Measurements from ENCODE around the gene SLC12A2.

DNA sequence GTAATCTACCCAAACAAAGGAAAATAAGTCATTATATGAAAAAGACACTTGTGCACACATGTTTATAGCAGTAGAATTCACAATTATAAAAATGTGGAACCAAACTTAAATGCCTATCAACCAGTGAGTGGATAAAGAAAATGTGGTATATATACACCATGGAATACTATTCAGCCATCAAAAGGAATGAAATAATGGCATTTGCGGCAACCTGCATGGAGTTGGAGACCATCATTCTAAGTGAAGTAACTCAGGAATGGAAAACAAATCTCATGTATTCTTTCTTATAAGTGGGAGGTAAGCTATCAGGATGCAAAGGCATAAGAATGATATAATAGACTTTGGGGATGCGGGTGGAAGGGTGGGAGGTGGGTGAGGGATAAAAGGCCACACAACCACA, 34.6 kb downstream of the SLC12A2 start:
- TF ChIP-seq, protein P1, sequence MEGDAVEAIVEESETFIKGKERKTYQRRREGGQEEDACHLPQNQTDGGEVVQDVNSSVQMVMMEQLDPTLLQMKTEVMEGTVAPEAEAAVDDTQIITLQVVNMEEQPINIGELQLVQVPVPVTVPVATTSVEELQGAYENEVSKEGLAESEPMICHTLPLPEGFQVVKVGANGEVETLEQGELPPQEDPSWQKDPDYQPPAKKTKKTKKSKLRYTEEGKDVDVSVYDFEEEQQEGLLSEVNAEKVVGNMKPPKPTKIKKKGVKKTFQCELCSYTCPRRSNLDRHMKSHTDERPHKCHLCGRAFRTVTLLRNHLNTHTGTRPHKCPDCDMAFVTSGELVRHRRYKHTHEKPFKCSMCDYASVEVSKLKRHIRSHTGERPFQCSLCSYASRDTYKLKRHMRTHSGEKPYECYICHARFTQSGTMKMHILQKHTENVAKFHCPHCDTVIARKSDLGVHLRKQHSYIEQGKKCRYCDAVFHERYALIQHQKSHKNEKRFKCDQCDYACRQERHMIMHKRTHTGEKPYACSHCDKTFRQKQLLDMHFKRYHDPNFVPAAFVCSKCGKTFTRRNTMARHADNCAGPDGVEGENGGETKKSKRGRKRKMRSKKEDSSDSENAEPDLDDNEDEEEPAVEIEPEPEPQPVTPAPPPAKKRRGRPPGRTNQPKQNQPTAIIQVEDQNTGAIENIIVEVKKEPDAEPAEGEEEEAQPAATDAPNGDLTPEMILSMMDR (conservative IDR thresholded peaks at IDR 0.05), result no peak
- no peak for TF ChIP-seq ZFX (IDR thresholded peaks at IDR 0.05)
